GM12872 (cell line): Measurements from ENCODE around the gene ADAMTSL3.

Experiments
- TF ChIP-seq, protein P1 (sequence below): IDR thresholded peaks from 3 replicates; pipeline ENCODE4 v1.5.1; 2011; ENCODE audit warnings: low read depth, mild to moderate bottlenecking, low read length, moderate library complexity; ENCODE audit not compliant: insufficient read depth

Gene ADAMTSL3

DNA sequence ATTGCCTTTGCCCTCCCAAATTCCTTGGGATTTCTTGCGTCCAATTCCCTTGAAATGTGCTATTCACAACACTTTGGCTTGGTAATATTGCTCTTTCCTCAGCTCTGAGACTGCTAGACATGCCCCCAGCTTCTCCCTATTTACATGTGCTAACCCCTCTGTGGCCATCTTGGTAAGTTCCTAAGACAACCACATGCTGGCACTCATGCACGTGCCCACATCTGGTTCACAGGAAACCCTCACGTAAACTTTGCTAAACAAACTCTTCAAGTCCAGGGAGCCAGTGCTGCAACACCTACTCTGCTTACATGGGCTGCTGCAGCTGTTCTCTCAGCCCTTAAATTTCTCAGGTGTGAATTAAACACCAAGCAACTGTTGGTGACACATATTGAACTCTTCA lies 121.8 kb downstream of the ADAMTSL3 start:
- TF ChIP-seq, protein P1, sequence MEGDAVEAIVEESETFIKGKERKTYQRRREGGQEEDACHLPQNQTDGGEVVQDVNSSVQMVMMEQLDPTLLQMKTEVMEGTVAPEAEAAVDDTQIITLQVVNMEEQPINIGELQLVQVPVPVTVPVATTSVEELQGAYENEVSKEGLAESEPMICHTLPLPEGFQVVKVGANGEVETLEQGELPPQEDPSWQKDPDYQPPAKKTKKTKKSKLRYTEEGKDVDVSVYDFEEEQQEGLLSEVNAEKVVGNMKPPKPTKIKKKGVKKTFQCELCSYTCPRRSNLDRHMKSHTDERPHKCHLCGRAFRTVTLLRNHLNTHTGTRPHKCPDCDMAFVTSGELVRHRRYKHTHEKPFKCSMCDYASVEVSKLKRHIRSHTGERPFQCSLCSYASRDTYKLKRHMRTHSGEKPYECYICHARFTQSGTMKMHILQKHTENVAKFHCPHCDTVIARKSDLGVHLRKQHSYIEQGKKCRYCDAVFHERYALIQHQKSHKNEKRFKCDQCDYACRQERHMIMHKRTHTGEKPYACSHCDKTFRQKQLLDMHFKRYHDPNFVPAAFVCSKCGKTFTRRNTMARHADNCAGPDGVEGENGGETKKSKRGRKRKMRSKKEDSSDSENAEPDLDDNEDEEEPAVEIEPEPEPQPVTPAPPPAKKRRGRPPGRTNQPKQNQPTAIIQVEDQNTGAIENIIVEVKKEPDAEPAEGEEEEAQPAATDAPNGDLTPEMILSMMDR = peak; percentile 42; the same call in 2 of the 3 replicates

DNA sequence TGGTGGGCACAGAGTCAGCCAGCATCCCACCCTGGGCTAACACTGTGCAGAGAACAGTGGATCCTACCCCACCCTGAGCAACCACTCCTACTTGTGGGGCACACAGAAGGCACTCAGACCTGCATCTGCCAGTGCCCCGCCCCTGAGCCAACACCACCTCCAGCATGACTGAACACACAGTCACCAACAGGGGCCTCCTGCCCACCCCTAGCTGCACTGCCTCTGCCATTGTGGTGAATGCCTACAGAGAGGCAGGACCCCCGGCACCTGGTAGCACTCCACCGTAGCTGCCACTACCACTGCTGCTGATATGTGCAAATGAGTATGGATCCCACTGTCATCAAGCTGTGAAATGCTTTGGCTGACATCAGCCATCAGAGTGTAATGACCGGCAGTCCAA lies 123.1 kb downstream of the ADAMTSL3 start:
- TF ChIP-seq, protein P1 = no peak

DNA sequence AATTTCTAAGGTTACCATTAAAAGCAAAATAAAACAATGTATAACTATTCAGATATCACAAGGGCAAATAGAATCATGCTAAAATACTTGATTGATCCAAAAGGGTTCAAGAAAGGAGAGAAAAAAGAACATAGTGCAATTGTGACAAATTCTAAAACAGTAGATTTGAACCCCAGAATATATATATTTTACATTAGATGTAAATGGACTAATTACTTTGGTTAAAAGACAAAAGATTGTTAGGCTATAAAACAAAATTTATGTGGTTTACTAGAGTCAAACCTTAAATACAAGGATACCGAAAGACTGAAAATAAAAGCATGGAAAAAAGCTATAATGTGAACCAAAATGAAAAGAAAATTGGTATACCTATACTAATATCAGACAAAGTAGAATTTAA lies 129.3 kb downstream of the ADAMTSL3 start:
- TF ChIP-seq, protein P1 = no peak

DNA sequence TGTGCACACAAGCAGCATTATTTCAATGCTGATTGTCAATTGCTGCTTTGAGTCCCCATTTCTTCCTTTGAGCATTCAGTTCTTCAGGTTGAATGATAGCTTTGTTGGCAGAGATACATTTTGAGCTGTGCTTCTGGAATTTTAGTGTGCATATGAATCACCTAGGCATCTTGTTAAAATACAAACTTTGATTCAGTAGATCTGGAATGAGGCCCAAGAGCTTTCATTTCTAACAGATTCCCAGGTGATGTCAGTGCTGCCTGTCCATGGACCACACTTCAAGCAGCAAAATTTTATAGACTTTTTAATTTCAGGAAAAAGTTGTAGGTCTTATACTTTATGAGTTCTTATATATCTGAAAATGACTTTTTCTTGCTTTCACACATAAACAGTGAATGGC lies 131.1 kb downstream of the ADAMTSL3 start:
- TF ChIP-seq, protein P1 = no peak

DNA sequence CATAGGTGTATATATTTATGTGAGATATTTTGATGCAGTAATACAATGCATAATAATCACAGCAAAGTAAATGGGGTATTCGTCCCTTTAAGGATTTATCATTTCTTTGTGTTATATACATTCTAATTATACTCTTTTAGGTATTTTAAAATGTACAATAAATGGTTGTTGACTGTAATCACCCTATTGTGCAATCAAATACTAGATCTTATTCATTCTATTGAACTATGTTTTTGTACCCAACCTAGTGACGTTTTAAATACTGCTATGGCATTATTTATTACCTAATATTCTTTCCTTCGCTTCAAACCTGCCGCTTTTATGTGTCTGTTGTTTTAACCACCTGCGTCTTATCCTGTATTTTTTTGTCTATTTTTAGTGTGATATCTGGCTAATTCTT lies 132.4 kb downstream of the ADAMTSL3 start:
- TF ChIP-seq, protein P1 = no peak

DNA sequence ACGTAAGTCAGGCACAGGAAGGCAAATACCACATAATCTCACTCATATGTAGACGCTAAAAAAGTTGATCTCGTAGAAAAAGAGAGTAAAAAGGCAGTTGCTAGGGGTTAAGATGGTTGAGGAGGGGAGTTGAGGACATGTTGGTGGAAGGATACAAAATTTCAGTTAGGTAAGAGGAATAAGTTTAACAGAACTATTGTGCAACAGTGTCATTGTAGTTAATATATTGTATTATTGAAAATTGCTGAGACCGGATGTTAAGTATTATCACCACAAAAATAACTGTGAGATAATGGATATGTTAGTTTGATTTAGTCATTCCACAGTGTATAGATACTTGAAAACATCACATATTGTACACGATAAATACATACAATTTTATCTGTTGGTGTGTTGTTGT lies 139.1 kb downstream of the ADAMTSL3 start:
- TF ChIP-seq, protein P1 = no peak

DNA sequence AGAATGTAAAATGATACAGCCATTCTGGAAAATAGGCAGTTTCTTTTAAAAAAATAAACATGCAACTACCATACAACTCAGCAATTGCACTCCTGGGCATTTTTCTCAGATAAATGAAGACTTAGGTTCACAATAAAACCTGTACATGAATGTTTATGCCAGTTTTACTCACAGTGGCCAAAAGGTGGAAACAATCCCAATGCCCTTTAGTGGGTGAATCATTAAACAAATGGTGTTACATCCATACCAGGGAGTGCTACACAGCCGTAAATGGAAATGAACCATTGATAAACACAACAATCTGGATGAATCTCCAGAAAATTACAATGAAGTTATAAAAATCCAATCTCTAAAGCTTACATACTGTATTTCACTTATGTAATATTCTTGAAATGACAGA lies 140.3 kb downstream of the ADAMTSL3 start:
- TF ChIP-seq, protein P1 = no peak

DNA sequence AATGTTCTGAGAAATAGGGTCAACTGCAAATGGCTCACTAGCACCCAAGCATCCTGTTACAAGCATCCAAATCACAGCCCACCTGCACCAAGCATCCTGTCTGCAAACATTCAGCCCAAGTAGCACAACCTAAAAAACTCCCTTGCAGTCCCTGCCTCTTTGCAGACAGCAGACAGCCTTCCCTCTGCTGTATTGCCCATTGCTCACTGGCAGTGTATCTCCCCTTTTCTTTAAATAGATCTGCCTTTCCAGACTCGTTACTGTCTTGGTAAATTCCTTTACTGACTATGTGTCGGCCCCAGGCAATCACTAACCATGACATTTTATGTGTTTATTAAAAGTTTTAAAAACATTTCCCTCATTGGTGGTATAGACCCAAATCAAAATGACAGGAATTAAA lies 155.4 kb downstream of the ADAMTSL3 start:
- TF ChIP-seq, protein P1 = no peak
